Calu3 (cell line): ENCODE results near the gene PLCB2. TPM values are rescaled to one million over a fixed set of nuclear protein-coding genes. Genes with fewer than 3 reads are reported as not detected.
A peak's percentile ranks its signal among the peaks of the same experiment; 100 is the strongest.

Experiments
- BruUV-seq: library from RNA; stranded (reverse); fragments of 400-500 nt; replicated peaks from 2 replicates; lab custom pipeline; 2021; lab: Mats Ljungman, UMichigan
- CTCF ChIA-PET: fragments of 300-600 bp; sonication (Branson Sonifier 250); formaldehyde crosslinking; loops from one replicate; lab custom pipeline; 2022; ENCODE audit warnings: antibody characterized with exemption; lab: Charles Lee
- DNase-seq: peaks from one replicate; pipeline ENCODE4 v3.0.0; 2022
- H3K27ac Mint-ChIP-seq: one replicate; pipeline ENCODE4 v1.8.0; 2022; ENCODE audit warnings: mixed read lengths; ENCODE audit not compliant: unreplicated experiment
- H3K27me3 Mint-ChIP-seq: one replicate; pipeline ENCODE4 v1.8.0; 2022; ENCODE audit warnings: mixed read lengths; ENCODE audit not compliant: unreplicated experiment
- H3K36me3 Mint-ChIP-seq: one replicate; pipeline ENCODE4 v1.8.0; 2022; ENCODE audit warnings: mild to moderate bottlenecking, moderate library complexity, mixed read lengths; ENCODE audit not compliant: insufficient read depth, unreplicated experiment
- H3K4me1 Mint-ChIP-seq: one replicate; pipeline ENCODE4 v1.8.0; 2022; ENCODE audit warnings: mild to moderate bottlenecking, low read depth, mixed read lengths; ENCODE audit not compliant: unreplicated experiment
- H3K4me3 Mint-ChIP-seq: one replicate; pipeline ENCODE4 v1.8.0; 2022; ENCODE audit warnings: mild to moderate bottlenecking, low read depth, moderate library complexity, mixed read lengths; ENCODE audit not compliant: unreplicated experiment
- H3K9me3 Mint-ChIP-seq: one replicate; pipeline ENCODE4 v1.8.0; 2022; ENCODE audit warnings: low read depth, mixed read lengths; ENCODE audit not compliant: unreplicated experiment
- CTCF ChIP-seq: fragments of 200-600 bp; IDR thresholded peaks from one replicate; pipeline ENCODE4 v1.8.0; 2022; ENCODE audit warnings: antibody characterized with exemption; ENCODE audit not compliant: unreplicated experiment
- intact Hi-C: fragments of 100-400 bp; cut with micrococcal nuclease; formaldehyde crosslinking; loops from one replicate; pipeline ENCODE4 v1.10.0; 2022; ENCODE audit not compliant: unreplicated experiment
- total RNA-seq: library from RNA; stranded (reverse); gene quantifications from 2 replicates; pipeline ENCODE4 v1.2.3, GENCODE V29; 2022

PLCB2 gene
- total RNA-seq, 1 experiment from 2014 or later, result 37.3 TPM

GRCh38 chr15:40290918-40291574, 16.7 kb downstream of the PLCB2 start:
- intact Hi-C loops, result no loop called here
- no peak for TF ChIP-seq CTCF
- CTCF ChIA-PET, result interaction anchor here (0.9 kb wide), 1 partner anchor 47 kb away, joined by 3 read pairs; no protein-coding TSS in a partner anchor
- BruUV-seq, result no TSS peak
- Mint-ChIP-seq H3K9me3 (no peaks in the 10 kb centered on the region), H3K4me1 (peaks cover 12% of the 10 kb centered on the region), H3K36me3 (peaks cover 9% of the 10 kb centered on the region), H3K27ac (no peak overlapping the region), H3K4me3 (no peak overlapping the region), H3K27me3 (no peaks in the 10 kb centered on the region)
- no peak for DNase-seq

GRCh38 chr15:40290545-40290917, 17.2 kb downstream of the PLCB2 start:
- BruUV-seq, result no TSS peak
- intact Hi-C loops, result no loop called here
- DNase-seq, result no peak
- Mint-ChIP-seq H3K4me1 (peaks cover 12% of the 10 kb centered on the region), H3K9me3 (no peaks in the 10 kb centered on the region), H3K27ac (no peak overlapping the region), H3K4me3 (no peak overlapping the region), H3K36me3 (peaks cover 9% of the 10 kb centered on the region), H3K27me3 (no peaks in the 10 kb centered on the region)
- no peak for TF ChIP-seq CTCF
- CTCF ChIA-PET, result no interaction called here

- Mint-ChIP-seq H3K36me3 (peaks cover 9% of the 10 kb centered on the region), H3K9me3 (no peaks in the 10 kb centered on the region), H3K4me1 (peaks cover 12% of the 10 kb centered on the region), H3K27me3 (no peaks in the 10 kb centered on the region), H3K4me3 (no peak overlapping the region), H3K27ac (no peak overlapping the region)
- no peak for TF ChIP-seq CTCF
- DNase-seq, result peak; percentile 60
- no TSS peak for BruUV-seq
- intact Hi-C loops, result no loop called here
- CTCF ChIA-PET, result interaction anchor here (0.7 to 2.1 kb wide), 7 partner anchors 10 to 132 kb away, joined by 3 to 25 read pairs (median 4); partner anchors contain the start of gene PLCB2
Observed at GRCh38 chr15:40289140-40289775, 18.5 kb downstream of the PLCB2 start.

- H3K27ac Mint-ChIP-seq, result no peak overlapping the region
- no peaks in the 10 kb centered on the region for H3K9me3 Mint-ChIP-seq
- H3K36me3 Mint-ChIP-seq, result peaks cover 9% of the 10 kb centered on the region
- peaks cover 12% of the 10 kb centered on the region for H3K4me1 Mint-ChIP-seq
- H3K27me3 Mint-ChIP-seq, result no peaks in the 10 kb centered on the region
- intact Hi-C loops, result no loop called here
- CTCF ChIA-PET, result interaction anchor here (2.1 kb wide), 1 partner anchor 21 kb away, joined by 25 read pairs; the partner anchor contains the start of gene PLCB2
- no peak for DNase-seq
- no TSS peak for BruUV-seq
- TF ChIP-seq CTCF, result no peak
- H3K4me3 Mint-ChIP-seq, result no peak overlapping the region
Observed at GRCh38 chr15:40287968-40288367, 19.8 kb downstream of the PLCB2 start.
